SJCRH30 (cell line): ENCODE data around the gene APOB. TPM values are rescaled to one million over a fixed set of nuclear protein-coding genes. Genes with fewer than 3 reads are reported as not detected.
"Not testable (repeated sequence)": the region's sequence is repeated elsewhere in the genome, so short reads cannot be mapped to it uniquely, and the experiment has no call there.

ENCODE experiments used
- DNase-seq, 2 experiments: peaks; one replicate each; pipeline ENCODE4 v3.0.0-alpha.2; 2015 to 2020
- H3K27ac ChIP-seq: fragments of 250-450 bp; sonication (Bioruptor Pico); 2 replicates; pipeline ENCODE4 v1.5.1; 2020; ENCODE audit warnings: mild to moderate bottlenecking, moderate library complexity
- H3K27me3 ChIP-seq: fragments of 250-450 bp; sonication (Bioruptor Pico); 2 replicates; pipeline ENCODE4 v1.5.1; 2020; ENCODE audit warnings: mild to moderate bottlenecking, moderate library complexity
- H3K36me3 ChIP-seq: fragments of 250-450 bp; sonication (Bioruptor Pico); 2 replicates; pipeline ENCODE4 v1.5.1; 2020; ENCODE audit warnings: mild to moderate bottlenecking, moderate library complexity
- H3K4me1 ChIP-seq: fragments of 250-450 bp; sonication (Bioruptor Pico); 2 replicates; pipeline ENCODE4 v1.5.1; 2020; ENCODE audit warnings: mild to moderate bottlenecking, moderate library complexity
- H3K4me3 ChIP-seq: fragments of 250-450 bp; sonication (Bioruptor Pico); 2 replicates; pipeline ENCODE4 v1.5.1; 2020; ENCODE audit warnings: mild to moderate bottlenecking, moderate library complexity
- H3K9me3 ChIP-seq: fragments of 250-450 bp; sonication (Bioruptor Pico); replicated peaks from 2 replicates; pipeline ENCODE4 v1.5.1; 2020; ENCODE audit warnings: mild to moderate bottlenecking, moderate library complexity
- total RNA-seq: library from RNA; depleted of rRNA; stranded (reverse); fragments of >200 nt; shearing (Covaris generic); gene quantifications from 2 replicates; pipeline ENCODE4 v1.2.3, GENCODE V29; 2014

Gene APOB
- total RNA-seq, 1 experiment from 2014 or later = 0.08 TPM

DNA sequence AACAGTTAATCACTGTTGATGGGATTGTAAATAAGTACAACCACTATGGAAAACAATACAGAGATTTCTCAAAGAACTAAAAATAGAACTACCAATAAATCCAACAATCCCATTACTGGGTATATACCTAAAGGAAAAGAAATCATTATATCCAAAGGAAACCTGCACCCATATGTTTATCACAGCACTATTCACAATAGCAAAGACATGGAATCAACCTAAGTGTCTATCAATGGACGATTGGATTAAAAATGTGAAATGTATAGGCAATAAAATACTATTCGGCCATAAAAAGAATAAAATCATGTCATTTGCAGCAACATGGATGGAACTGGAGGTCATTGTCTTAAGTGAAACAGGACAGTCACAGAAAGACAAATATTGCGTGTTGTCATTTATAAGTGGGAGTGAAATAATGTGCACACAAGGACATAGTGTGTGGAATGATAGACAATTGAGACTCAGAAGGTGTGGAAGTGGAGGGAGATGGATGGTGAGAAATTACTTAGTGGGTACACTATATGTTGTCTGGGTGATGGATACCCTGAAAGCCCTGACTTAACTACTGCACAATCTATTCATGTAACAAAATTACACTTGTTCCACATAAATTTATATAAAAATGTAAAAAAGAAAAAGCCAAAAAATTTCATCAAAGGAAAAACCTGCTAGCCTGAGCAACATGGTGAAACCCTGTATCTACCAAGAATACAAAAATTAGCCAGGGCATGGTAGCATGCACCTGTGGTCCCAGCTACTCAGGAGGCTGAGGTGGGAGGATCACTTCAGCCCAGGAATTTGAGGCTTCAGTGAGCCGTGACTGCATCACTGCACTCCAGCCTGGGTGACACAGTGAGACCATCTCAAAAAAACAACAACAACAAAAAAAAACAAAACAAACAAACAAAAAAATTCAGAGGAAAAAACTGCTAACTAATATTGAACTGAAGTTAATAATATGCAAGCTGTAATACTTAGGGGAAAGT is 12.6 kb downstream of the APOB start:
- Histone ChIP-seq H3K4me3 (no peak overlapping the region), H3K27me3 (0 out of 2 replicates have a peak, but pooled peaks cover 5% of the 10 kb centered on the region), H3K4me1 (no peaks in the 10 kb centered on the region), H3K27ac (no peak overlapping the region), H3K9me3 (no peaks in the 10 kb centered on the region), H3K36me3 (no peaks in the 10 kb centered on the region)
- DNase-seq = no peak

DNA sequence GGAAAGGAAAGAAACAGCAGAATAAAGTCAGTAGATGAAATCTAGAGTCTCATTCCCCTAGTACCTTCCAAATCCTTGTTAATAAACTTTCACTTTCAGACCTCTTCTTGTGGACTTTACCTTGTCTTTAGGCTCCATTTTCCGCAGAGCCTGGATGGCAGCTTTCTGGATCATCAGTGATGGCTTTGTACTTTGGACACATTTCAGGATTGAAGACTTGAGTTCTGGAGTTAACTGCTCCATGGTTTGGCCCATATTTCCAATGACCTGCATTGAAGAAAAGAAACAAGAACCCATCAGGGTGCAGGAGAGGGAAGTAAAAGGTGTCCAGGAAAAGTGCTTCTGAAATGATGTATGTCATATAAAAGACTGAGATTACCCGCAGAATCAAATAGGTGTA is 14.4 kb downstream of the APOB start:
- no peak for DNase-seq
- Histone ChIP-seq H3K36me3 (no peaks in the 10 kb centered on the region), H3K4me1 (no peaks in the 10 kb centered on the region), H3K9me3 (no peaks in the 10 kb centered on the region), H3K4me3 (no peak overlapping the region), H3K27me3 (0 out of 2 replicates have a peak, but pooled peaks cover 5% of the 10 kb centered on the region), H3K27ac (no peak overlapping the region)

DNA sequence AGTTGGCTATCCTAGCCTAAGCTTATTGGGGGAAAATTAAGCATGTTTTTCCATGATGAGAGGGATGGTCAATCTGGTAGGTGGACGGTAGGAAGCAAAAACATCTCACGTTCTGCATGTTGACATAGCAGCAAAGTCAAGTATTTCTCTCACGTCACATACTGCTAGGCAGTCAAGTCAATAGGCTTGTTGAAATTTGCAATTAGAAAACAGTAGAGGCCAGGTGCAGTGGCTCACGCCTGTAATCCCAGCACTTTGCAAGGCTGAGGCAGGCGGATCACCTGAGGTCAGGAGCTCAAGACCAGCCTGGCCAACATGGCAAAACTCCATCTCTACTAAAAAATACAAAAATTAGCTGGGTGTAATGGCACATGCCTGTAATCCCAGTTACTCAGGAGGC is 14.9 kb downstream of the APOB start:
- not testable (repeated sequence) for DNase-seq, H3K27ac ChIP-seq, H3K4me3 ChIP-seq, H3K4me1 ChIP-seq, H3K9me3 ChIP-seq, H3K36me3 ChIP-seq, H3K27me3 ChIP-seq

DNA sequence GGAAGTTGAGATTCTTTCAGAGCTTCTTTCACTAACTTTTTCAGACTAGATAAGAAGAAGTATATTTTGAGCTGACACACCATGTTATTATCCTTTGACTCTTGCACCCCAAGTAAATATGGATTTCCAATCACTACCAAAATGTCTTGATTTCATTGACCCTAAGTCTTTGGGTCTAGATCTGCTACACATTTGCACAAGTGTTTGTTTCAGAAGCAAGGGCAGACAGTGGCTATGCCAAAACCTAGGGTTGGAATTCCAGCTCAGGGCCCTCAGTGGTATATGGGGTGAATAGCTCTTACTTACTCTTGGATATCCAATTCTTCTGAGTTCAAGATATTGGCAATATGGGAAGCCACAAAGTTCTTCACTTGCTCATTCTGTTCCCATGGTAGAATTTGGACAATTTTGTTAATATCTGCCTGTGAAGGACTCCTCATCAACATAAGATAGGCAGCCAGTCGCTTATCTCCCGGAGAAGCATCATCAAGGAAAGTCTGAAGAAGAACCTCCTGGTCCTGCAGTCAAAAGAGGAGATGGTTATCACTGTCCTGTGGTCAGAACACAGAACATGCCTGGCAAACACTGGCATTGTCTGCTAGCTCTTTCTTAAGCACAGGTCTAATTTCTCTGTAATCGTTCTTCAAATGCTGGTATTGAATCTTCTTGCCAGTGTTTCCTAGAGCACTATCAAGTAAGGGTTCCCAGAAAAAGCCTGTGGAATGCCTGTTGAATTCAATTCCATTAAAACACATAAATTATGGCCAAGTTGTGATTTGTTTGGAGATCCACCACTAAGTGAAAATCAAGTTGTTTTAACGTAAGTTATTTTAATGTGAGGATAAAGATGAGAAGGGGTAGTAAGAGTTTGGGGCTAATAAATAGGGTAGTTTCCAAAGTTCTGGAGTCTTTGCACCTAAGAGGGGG is 15.6 kb downstream of the APOB start:
- Histone ChIP-seq H3K4me1 (no peaks in the 10 kb centered on the region), H3K4me3 (no peak overlapping the region), H3K27ac (no peak overlapping the region), H3K9me3 (no peaks in the 10 kb centered on the region), H3K27me3 (0 out of 2 replicates have a peak, but pooled peaks cover 5% of the 10 kb centered on the region), H3K36me3 (no peaks in the 10 kb centered on the region)
- DNase-seq = no peak

DNA sequence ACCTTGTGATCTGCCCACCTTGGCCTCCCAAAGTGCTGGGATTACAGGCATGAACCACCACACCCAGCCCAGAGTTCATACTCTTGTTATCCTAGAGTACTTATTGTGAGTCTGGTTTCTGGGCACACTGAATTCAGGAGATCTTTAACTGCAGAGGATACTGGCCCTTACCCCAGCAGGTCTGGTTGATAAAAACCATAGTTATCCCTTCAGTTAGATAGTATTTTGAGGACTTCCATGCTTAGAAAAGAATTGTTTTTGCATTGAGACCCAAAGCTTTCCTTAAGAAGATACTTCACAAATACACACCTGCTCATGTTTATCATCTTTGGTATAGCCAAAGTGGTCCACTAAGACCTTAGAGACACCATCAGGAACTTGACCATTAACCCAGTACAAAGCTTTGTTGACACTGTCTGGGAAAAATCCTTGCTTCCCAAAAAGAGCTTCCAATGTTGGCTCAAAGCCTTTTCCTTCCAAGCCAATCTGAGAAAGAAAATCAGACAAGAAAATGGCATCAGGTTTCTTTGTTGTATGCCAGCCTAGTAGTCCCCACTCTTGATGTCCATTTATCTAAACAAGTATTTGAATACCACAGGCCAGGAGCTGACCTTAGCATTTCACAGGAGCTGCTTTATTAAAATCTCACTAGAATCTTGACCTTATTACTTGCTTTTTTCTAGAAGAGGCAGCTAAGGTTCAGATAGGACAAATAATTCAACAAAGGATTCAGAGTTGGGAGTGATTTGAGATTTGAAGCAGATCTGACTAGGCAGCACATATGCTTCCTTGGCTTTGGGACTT is 17.2 kb downstream of the APOB start:
- Histone ChIP-seq H3K4me1 (no peaks in the 10 kb centered on the region), H3K27me3 (peaks cover 5% of the 10 kb centered on the region; the same call in 1 of the 2 replicates), H3K9me3 (no peaks in the 10 kb centered on the region), H3K4me3 (no peak overlapping the region), H3K27ac (no peak overlapping the region), H3K36me3 (no peaks in the 10 kb centered on the region)
- no peak for DNase-seq

DNA sequence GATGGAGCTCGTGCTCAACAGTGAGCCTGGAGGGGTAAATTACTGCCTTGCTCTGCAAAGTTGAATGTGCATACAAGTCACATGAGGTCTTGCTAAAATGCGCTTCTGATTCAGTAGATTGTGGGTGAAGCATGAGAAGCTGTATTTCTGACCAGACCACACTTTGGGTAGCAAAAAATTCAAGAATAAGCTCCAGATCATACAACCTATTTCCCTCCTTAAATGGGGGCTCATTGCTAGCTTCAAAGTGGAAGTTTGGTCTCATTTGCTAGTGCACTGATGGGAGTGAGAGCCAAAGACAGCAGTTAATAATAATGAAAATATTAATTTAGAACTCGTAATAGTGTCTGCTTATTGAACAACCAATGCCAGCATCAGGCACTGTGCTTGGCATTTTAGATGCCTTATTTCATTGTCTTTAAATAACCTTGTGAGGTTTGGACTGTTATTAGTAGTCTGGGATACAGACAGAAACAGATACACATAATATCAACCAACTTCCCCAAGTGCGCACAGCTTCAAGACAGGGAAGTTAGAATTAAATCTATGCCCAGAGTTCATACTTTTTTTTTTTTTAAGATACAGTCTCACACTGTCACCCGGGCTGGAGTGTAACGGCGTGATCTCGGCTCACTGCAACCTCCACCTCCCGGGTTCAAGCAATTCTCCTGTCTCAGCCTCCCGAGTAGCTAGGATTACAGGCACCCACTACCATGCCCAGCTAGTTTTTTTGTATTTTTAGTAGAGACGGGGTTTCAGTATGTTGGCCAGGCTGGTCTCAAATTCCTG is 18.0 kb downstream of the APOB start:
- DNase-seq = no peak
- Histone ChIP-seq H3K4me3 (no peak overlapping the region), H3K27me3 (peaks cover 5% of the 10 kb centered on the region; the same call in 1 of the 2 replicates)

DNA sequence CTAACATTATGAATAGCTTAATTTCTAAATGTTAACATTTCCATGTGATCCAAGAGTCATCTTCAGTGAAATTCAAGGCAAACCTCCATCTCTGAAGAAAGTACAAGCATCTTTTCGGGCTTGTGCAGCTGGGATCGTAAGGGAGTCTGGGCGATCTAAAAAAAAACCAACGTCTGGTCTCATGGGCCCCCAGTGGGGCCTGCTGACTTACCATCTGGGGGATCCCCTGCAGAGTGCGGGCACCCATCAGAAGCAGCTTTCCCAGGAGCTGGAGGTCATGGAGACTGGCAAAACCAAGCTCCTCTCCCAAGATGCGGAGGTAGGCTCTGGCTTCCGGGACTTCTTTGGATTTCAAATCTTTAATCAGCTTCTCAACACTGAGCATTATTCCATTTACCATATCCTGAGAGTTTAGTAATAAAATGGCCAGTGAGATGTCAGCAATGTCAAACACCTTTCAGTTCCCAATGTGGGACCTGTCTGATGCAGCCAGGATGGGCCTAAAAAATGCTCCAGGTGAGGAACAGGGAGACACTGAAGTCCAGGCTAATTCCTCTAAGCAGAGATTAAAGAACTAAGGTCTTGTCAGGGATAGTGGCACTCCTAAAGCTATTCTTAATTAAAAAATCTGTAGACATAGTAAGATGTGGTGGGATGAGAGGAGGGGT is 19.0 kb downstream of the APOB start:
- H3K9me3 ChIP-seq = no peaks in the 10 kb centered on the region
- no peak for DNase-seq
- H3K27me3 ChIP-seq = peaks cover 5% of the 10 kb centered on the region; the same call in 1 of the 2 replicates
- no peak overlapping the region for H3K4me3 ChIP-seq
- no peaks in the 10 kb centered on the region for H3K36me3 ChIP-seq
- no peak overlapping the region for H3K27ac ChIP-seq
- no peaks in the 10 kb centered on the region for H3K4me1 ChIP-seq

More for the DNA sequence above, 18.0 kb downstream of the APOB start:
- no peaks in the 10 kb centered on the region for H3K36me3 ChIP-seq
- no peaks in the 10 kb centered on the region for H3K4me1 ChIP-seq
- no peak overlapping the region for H3K27ac ChIP-seq
- no peaks in the 10 kb centered on the region for H3K9me3 ChIP-seq

DNA sequence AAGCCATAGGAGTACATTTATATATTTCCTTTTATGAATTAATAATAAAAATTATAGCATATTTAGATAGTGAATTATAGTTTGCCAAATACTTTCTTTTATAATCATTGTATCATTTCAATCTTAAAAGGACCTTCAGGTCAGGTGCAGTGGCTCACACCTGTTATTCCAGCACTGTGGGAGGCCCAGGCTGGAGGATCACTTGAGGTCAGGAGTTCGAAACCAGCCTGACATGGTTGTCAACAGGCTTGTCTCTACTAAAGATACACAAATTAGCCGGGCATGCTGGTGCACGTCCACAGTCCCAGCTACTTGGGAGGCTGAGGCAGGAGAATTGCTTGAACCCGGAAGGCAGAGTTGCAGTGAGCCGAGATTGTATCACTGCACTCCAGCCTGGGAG is 19.7 kb downstream of the APOB start:
- Histone ChIP-seq H3K4me3 (no peak overlapping the region), H3K27ac (no peak overlapping the region), H3K27me3 (peaks cover 5% of the 10 kb centered on the region; the same call in 1 of the 2 replicates), H3K36me3 (no peaks in the 10 kb centered on the region), H3K9me3 (no peaks in the 10 kb centered on the region), H3K4me1 (no peaks in the 10 kb centered on the region)
- DNase-seq = no peak

DNA sequence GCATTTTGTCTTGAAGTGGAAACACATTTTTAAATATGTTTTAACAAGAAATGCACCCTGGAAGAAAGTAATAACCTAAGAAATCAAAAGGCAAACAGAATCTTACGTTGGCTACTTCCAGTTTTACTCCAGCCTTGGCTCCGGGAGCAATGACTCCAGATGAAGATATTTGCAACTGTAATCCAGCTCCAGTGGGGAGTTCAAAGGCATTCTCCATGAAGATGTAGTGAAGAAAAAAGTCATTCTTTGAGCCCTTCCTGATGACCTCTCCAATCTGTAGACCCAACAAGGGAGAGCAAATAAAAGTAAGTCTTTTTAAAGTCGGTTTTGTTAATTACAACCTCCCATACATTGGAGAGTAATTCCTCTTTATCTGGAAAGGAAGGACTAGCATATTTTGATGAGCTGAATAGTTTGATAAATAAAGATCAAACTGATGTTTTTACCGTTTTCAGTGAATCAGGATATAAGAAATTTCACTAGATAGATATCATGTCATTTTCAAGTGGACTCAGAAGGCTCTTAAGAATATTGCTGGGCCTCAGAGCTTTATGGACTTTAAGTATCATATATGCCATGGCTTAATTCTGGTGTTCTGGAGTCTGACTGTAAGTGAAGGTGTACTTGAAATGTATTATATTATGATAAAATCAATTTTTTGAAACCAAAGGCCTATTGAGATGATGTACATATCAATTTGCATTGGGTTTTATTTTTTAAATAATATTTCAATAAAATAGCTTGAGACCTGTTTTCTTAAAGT is 20.3 kb downstream of the APOB start:
- Histone ChIP-seq H3K9me3 (no peaks in the 10 kb centered on the region), H3K27me3 (peaks cover 5% of the 10 kb centered on the region; the same call in 1 of the 2 replicates), H3K4me3 (no peak overlapping the region), H3K27ac (no peak overlapping the region), H3K4me1 (no peaks in the 10 kb centered on the region), H3K36me3 (no peaks in the 10 kb centered on the region)
- DNase-seq = no peak

DNA sequence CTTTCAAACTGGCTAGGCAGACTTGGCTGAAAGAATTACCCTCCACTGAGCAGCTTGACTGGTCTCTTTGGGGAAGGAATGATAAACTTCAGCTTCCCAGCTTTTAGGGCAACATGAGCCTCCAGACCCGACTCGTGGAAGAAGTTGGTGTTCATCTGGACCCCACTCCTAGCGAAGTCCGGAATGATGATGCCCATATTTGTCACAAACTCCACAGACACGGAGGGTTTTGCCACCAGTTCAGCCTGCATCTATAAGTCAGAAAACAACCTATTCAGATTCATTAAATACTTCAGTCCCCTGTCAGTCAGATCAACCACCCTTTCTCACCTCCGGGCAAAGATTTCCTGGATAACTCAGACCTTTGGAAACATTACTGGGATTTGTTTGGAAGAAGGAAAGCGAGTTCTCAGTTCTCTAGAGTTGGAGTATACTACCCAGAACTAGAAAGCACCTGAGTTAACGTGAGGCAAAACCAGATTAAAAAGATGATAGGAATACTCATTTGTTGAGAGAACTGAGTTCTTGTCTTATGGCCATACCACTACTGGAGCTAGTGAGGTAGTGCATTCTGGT is 21.0 kb downstream of the APOB start:
- no peak for DNase-seq
- H3K27ac ChIP-seq = no peak overlapping the region
- no peaks in the 10 kb centered on the region; the same call in 1 of the 2 replicates for H3K27me3 ChIP-seq
- H3K36me3 ChIP-seq = no peaks in the 10 kb centered on the region
- H3K4me3 ChIP-seq = no peak overlapping the region
- H3K4me1 ChIP-seq = no peaks in the 10 kb centered on the region
- no peaks in the 10 kb centered on the region for H3K9me3 ChIP-seq

DNA sequence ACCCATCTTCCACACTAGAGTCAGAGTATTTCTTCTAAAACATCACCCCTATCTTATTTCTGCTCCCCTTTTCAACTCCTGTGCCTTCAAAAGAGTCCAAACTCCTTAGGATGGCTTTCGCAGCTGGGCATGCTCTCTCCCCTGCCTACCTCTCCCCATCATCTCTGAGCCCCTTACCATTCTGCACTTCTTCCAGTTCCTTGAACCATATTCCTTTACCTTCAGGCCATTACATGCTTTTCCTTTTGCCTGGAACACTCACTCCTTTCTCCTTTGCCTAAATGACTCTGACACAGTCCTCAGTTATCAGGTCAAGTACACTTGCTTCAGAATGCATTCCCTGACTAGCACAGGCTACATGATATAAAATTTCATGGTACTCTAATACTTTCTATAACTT is 22.4 kb downstream of the APOB start:
- Histone ChIP-seq H3K4me1 (no peaks in the 10 kb centered on the region), H3K27me3 (no peaks in the 10 kb centered on the region; the same call in 1 of the 2 replicates), H3K36me3 (no peaks in the 10 kb centered on the region), H3K27ac (no peak overlapping the region), H3K4me3 (no peak overlapping the region), H3K9me3 (no peaks in the 10 kb centered on the region)
- no peak for DNase-seq

DNA sequence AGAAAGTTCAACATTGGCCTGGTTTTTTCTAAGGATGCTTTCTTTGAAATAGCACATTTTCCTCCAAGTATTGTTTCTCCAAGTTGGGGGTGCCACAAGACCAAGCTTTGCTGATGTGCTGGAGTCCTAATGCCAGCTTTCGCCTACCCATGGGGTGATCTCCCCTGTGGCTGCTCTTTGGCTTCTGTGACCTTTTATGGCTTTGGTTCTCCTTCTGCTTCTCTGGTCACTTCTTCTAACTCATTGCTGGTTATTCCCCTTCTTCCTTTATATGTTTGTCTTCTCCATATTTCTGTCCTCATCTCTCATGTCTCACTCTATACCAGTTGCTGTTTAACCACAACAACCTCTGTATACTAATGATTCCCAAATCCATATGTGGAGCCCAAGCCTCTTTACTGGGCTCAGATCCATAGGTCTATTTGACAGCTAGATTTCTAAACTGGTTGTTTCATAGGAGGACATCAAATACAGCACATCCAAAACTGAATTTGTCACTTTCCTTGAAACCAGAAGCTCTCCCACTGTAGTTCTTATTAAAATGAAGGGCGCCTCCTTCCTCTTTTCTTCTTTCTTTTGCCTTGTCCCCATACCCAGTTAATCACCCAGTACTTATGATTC is 23.1 kb downstream of the APOB start:
- H3K36me3 ChIP-seq = no peaks in the 10 kb centered on the region
- H3K27ac ChIP-seq = no peak overlapping the region

More for the DNA sequence above, 23.1 kb downstream of the APOB start:
- no peak for DNase-seq
- Histone ChIP-seq H3K9me3 (no peaks in the 10 kb centered on the region), H3K27me3 (no peaks in the 10 kb centered on the region; the same call in 1 of the 2 replicates), H3K4me1 (no peaks in the 10 kb centered on the region), H3K4me3 (no peak overlapping the region)
